ENCODE measurements around the gene STIL. TPM values are rescaled to one million over a fixed set of nuclear protein-coding genes. Genes with fewer than 3 reads are reported as not detected.
"Not testable (repeated sequence)": the region's sequence is repeated elsewhere in the genome, so short reads cannot be mapped to it uniquely, and the experiment has no call there.

The STIL gene
- total RNA-seq, 4 donors from 2014 or later: 2.8 to 4.2 (median 4.0) TPM

GRCh38 chr1:47205918-47206317 is 108.0 kb downstream of the STIL start:
- TF ChIP-seq POLR2AphosphoS5 (IDR thresholded peaks at IDR 0.05) (no peak), EP300 (IDR thresholded peaks at IDR 0.05) (no peak), POLR2A (IDR thresholded peaks at IDR 0.05) (no peak)
- TF ChIP-seq, protein P1, sequence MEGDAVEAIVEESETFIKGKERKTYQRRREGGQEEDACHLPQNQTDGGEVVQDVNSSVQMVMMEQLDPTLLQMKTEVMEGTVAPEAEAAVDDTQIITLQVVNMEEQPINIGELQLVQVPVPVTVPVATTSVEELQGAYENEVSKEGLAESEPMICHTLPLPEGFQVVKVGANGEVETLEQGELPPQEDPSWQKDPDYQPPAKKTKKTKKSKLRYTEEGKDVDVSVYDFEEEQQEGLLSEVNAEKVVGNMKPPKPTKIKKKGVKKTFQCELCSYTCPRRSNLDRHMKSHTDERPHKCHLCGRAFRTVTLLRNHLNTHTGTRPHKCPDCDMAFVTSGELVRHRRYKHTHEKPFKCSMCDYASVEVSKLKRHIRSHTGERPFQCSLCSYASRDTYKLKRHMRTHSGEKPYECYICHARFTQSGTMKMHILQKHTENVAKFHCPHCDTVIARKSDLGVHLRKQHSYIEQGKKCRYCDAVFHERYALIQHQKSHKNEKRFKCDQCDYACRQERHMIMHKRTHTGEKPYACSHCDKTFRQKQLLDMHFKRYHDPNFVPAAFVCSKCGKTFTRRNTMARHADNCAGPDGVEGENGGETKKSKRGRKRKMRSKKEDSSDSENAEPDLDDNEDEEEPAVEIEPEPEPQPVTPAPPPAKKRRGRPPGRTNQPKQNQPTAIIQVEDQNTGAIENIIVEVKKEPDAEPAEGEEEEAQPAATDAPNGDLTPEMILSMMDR (IDR thresholded peaks at IDR 0.05): no peak
- no peak overlapping the region for H3K4me3 ChIP-seq
- H3K27me3 ChIP-seq: peaks cover 3% of the 10 kb centered on the region
- 95% methylated on average over 5 of the region's 5 CpGs for WGBS
- no peaks in the 10 kb centered on the region for H3K36me3 ChIP-seq
- DNase-seq (ENCODE audit: low spot score in 2 of 2): no peak
- H3K9me3 ChIP-seq: no peaks in the 10 kb centered on the region
- H3K27ac ChIP-seq: no peak overlapping the region
- H3K4me1 ChIP-seq: no peaks in the 10 kb centered on the region

- WGBS: 23% methylated on average over 2 of the region's 2 CpGs
Observed at GRCh38 chr1:47203504-47203903, 110.4 kb downstream of the STIL start.

DNA sequence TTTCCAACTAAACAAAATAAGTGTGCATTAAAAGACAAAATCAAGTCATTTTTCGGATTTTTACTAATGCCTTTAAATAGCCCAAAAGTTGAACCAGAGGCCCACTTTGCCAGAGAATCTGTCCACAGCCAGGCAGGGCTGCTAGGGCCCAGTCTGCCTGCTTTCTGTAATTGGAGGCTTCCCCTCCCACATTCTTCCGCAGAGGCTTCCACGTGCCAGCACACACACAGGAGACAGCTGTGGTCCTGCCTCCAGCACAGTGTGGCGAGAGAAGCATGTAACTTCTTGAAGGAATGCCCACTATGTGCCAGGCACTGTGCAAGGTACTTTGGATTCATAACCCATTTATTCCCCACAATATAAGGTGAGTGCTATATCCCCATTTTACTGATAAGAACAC is 112.8 kb downstream of the STIL start:
- TF ChIP-seq, protein P1 (IDR thresholded peaks at IDR 0.05): no peak
- TF ChIP-seq POLR2A (IDR thresholded peaks at IDR 0.05) (no peak), POLR2AphosphoS5 (IDR thresholded peaks at IDR 0.05) (no peak), EP300 (IDR thresholded peaks at IDR 0.05) (no peak)
- WGBS: 31% methylated on average over 4 of the region's 4 CpGs
- no peaks in the 10 kb centered on the region for H3K36me3 ChIP-seq

More at GRCh38 chr1:47203504-47203903, 110.4 kb downstream of the STIL start:
- not testable (repeated sequence) for H3K27ac ChIP-seq; H3K4me3 ChIP-seq; DNase-seq (ENCODE audit: low spot score in 2 of 2); H3K27me3 ChIP-seq; H3K4me1 ChIP-seq; H3K9me3 ChIP-seq; H3K36me3 ChIP-seq

More for the DNA sequence above, 112.8 kb downstream of the STIL start:
- DNase-seq (ENCODE audit: low spot score in 2 of 2): no peak
- H3K4me3 ChIP-seq: no peak overlapping the region
- no peak overlapping the region for H3K27ac ChIP-seq
- no peaks in the 10 kb centered on the region for H3K9me3 ChIP-seq
- peaks cover 6% of the 10 kb centered on the region for H3K27me3 ChIP-seq
- H3K4me1 ChIP-seq: no peaks in the 10 kb centered on the region

Other genes starting within 250 kb of the STIL start
- gene CYP4Z1, start 246.9 kb downstream of the STIL start, total RNA-seq: 1 to 10 TPM in 2 of 4 donors, under 1 TPM in 2; 0.52 to 3.4 (median 1.3) TPM
- not detected for gene CYP4A22, start 176.7 kb downstream of the STIL start, total RNA-seq
- gene PDZK1IP1, start 124.1 kb downstream of the STIL start, total RNA-seq: 100 to 1,000 TPM in 3 of 4 donors, 10 to 100 TPM in 1; 36.8 to 201 (median 153) TPM
- 1 to 10 TPM in 2 of 4 donors, under 1 TPM in 2; 0.34 to 1.7 (median 1.2) TPM for gene TAL1, start 81.9 kb downstream of the STIL start, total RNA-seq
- gene CMPK1, start 19.6 kb upstream of the STIL start, total RNA-seq: 10 to 100 TPM; 69.4 to 94.4 (median 81.6) TPM
- gene FOXE3, start 102.1 kb upstream of the STIL start, total RNA-seq: not detected
- under 1 TPM in 3 of 4 donors, not detected in 1; 0.34 to 0.39 (median 0.38) TPM for gene FOXD2, start 123.9 kb upstream of the STIL start, total RNA-seq

Data from suprapubic skin (tissue), 4 donors.